Activated CD8-positive, alpha-beta T cell treated with anti-CD3 and anti-CD28 coated beads for 36 hours (primary cell): ENCODE measurements around the gene ASB5. TPM values are rescaled to one million over a fixed set of nuclear protein-coding genes. Genes with fewer than 3 reads are reported as not detected.
"Not testable (repeated sequence)": the region's sequence is repeated elsewhere in the genome, so short reads cannot be mapped to it uniquely, and the experiment has no call there.

Source experiments
- ATAC-seq: fragments of 200-7000 bp; cut with Tn5 transposase; one replicate; pipeline ENCODE4 v1.10.0; 2021; ENCODE audit warnings: mild to moderate bottlenecking, moderate library complexity
- CTCF ChIA-PET: fragments of 350-600 bp; sonication (Branson Sonifier 250); formaldehyde crosslinking; loops from one replicate; lab custom pipeline; 2021; ENCODE audit warnings: antibody characterized with exemption; lab: Charles Lee
- POLR2A ChIA-PET: fragments of 350-600 bp; sonication (Branson Sonifier 250); formaldehyde crosslinking; loops from one replicate; lab custom pipeline; 2021; ENCODE audit warnings: antibody characterized with exemption; lab: Charles Lee
- DNase-seq: peaks from one replicate; pipeline ENCODE4 v3.0.0-alpha.2; 2020
- H3K27ac Mint-ChIP-seq: one replicate; pipeline ENCODE4 v1.8.0; 2021; ENCODE audit warnings: mild to moderate bottlenecking, mixed read lengths
- H3K27me3 Mint-ChIP-seq: one replicate; pipeline ENCODE4 v1.8.0; 2021; ENCODE audit warnings: mixed read lengths
- H3K36me3 Mint-ChIP-seq: one replicate; pipeline ENCODE4 v1.8.0; 2021; ENCODE audit warnings: low read depth, mixed read lengths
- H3K4me1 Mint-ChIP-seq: one replicate; pipeline ENCODE4 v1.8.0; 2021; ENCODE audit warnings: low read depth, mixed read lengths
- H3K4me3 Mint-ChIP-seq: one replicate; pipeline ENCODE4 v1.8.0; 2021; ENCODE audit warnings: mild to moderate bottlenecking, moderate library complexity, mixed read lengths
- H3K9me3 Mint-ChIP-seq: one replicate; pipeline ENCODE4 v1.8.0; 2021; ENCODE audit warnings: mixed read lengths
- CTCF ChIP-seq: fragments of 200-600 bp; IDR thresholded peaks from one replicate; pipeline ENCODE4 v1.8.0; 2022; ENCODE audit warnings: antibody characterized with exemption, mild to moderate bottlenecking
- intact Hi-C: fragments of 100-400 bp; cut with micrococcal nuclease; formaldehyde crosslinking; loops from one replicate; pipeline ENCODE4 v1.10.0; 2022
- total RNA-seq, 2 experiments: library from RNA; stranded (reverse); gene quantifications; one replicate each; pipeline ENCODE4 v1.2.3, GENCODE V29; 2021

The ASB5 gene
- total RNA-seq, 2 experiments from 2014 or later: not detected

- Mint-ChIP-seq H3K36me3 (no peaks in the 10 kb centered on the region), H3K27ac (no peak overlapping the region), H3K4me1 (no peaks in the 10 kb centered on the region), H3K27me3 (peaks cover 2% of the 10 kb centered on the region), H3K4me3 (no peak overlapping the region), H3K9me3 (no peaks in the 10 kb centered on the region)
- no peak for DNase-seq
- CTCF ChIA-PET: no interaction called here
- no peak for ATAC-seq
- TF ChIP-seq CTCF: no peak
- POLR2A ChIA-PET: no interaction called here
- intact Hi-C loops: no loop called here
Observed at GRCh38 chr4:176286728-176287127, 17.7 kb upstream of the ASB5 start.

- H3K27ac Mint-ChIP-seq, intact Hi-C loops, ATAC-seq, DNase-seq, H3K9me3 Mint-ChIP-seq, H3K4me3 Mint-ChIP-seq, H3K36me3 Mint-ChIP-seq, POLR2A ChIA-PET, CTCF ChIA-PET, H3K4me1 Mint-ChIP-seq: not testable (repeated sequence)
- peaks cover 17% of the 10 kb centered on the region for H3K27me3 Mint-ChIP-seq
Observed at GRCh38 chr4:176279560-176279959, 10.5 kb upstream of the ASB5 start.

- ChIA-PET CTCF (interaction anchor here (1.1 kb wide), 1 partner anchor 127 kb away, joined by 5 read pairs; no protein-coding TSS in a partner anchor), POLR2A (no interaction called here)
- DNase-seq: peak; percentile 44
- ATAC-seq: peak; percentile 47
- Mint-ChIP-seq H3K9me3 (no peaks in the 10 kb centered on the region), H3K36me3 (peaks cover 2% of the 10 kb centered on the region), H3K4me3 (no peak overlapping the region), H3K27ac (no peak overlapping the region), H3K27me3 (peaks cover 21% of the 10 kb centered on the region), H3K4me1 (no peaks in the 10 kb centered on the region)
- TF ChIP-seq CTCF: no peak
- intact Hi-C loops: no loop called here
Observed at GRCh38 chr4:176277162-176277904, 8.3 kb upstream of the ASB5 start.

GRCh38 chr4:176276710-176277109, 7.7 kb upstream of the ASB5 start:
- Mint-ChIP-seq H3K27me3 (peaks cover 25% of the 10 kb centered on the region), H3K36me3 (peaks cover 2% of the 10 kb centered on the region), H3K27ac (no peak overlapping the region), H3K4me3 (no peak overlapping the region), H3K9me3 (no peaks in the 10 kb centered on the region), H3K4me1 (no peaks in the 10 kb centered on the region)
- ATAC-seq (no peak), DNase-seq (no peak)
- intact Hi-C loops: no loop called here
- POLR2A ChIA-PET: no interaction called here
- CTCF ChIA-PET: interaction anchor here (1.1 to 1.3 kb wide), 2 partner anchors 64 to 127 kb away, joined by 5 to 6 read pairs; no protein-coding TSS in a partner anchor
- TF ChIP-seq CTCF: no peak

GRCh38 chr4:176274441-176274840, 5.4 kb upstream of the ASB5 start:
- Mint-ChIP-seq H3K4me1 (no peaks in the 10 kb centered on the region), H3K4me3 (no peak overlapping the region), H3K27ac (no peak overlapping the region), H3K27me3 (peaks cover 24% of the 10 kb centered on the region), H3K9me3 (no peaks in the 10 kb centered on the region), H3K36me3 (no peaks in the 10 kb centered on the region)
- ATAC-seq (no peak), DNase-seq (no peak)
- no peak for TF ChIP-seq CTCF
- POLR2A ChIA-PET: no interaction called here
- intact Hi-C loops: no loop called here
- CTCF ChIA-PET: no interaction called here
